Measurements from ENCODE around the gene PTPN7.
A peak's percentile ranks its signal among the peaks of the same experiment; 100 is the strongest.

Gene PTPN7

GRCh38 chr1:202155478-202156021 lies 4.9 kb downstream of the PTPN7 start:
- no peak for DNase-seq (ENCODE audit: low read depth)
- H3K4me3 ChIP-seq (ENCODE audit: low read depth, low read length), result no peak overlapping the region

GRCh38 chr1:202154766-202155477 lies 5.5 kb downstream of the PTPN7 start:
- peak; percentile 66 for DNase-seq (ENCODE audit: low read depth)
- TF ChIP-seq POLR2A (IDR thresholded peaks at IDR 0.05; ENCODE audit: extremely low read depth, insufficient read length), result no peak
- peak; percentile 48 for TF ChIP-seq CTCF (IDR thresholded peaks at IDR 0.05; ENCODE audit: low read depth, low read length)
- no peak overlapping the region for H3K4me3 ChIP-seq (ENCODE audit: low read depth, low read length)

More at GRCh38 chr1:202155478-202156021, 4.9 kb downstream of the PTPN7 start:
- TF ChIP-seq POLR2A (IDR thresholded peaks at IDR 0.05; ENCODE audit: extremely low read depth, insufficient read length) (no peak), MYC (IDR thresholded peaks at IDR 0.05; ENCODE audit: low read depth, low read length) (no peak), MAX (IDR thresholded peaks at IDR 0.05; ENCODE audit: low read depth, low read length) (no peak), CTCF (IDR thresholded peaks at IDR 0.05; ENCODE audit: low read depth, low read length) (no peak)

GRCh38 chr1:202154148-202154765 lies 6.1 kb downstream of the PTPN7 start:
- H3K4me3 ChIP-seq (ENCODE audit: low read depth, low read length), result no peak overlapping the region
- no peak for DNase-seq (ENCODE audit: low read depth)
- TF ChIP-seq CTCF (IDR thresholded peaks at IDR 0.05; ENCODE audit: low read depth, low read length) (no peak), POLR2A (IDR thresholded peaks at IDR 0.05; ENCODE audit: extremely low read depth, insufficient read length) (no peak), MYC (IDR thresholded peaks at IDR 0.05; ENCODE audit: low read depth, low read length) (no peak), MAX (IDR thresholded peaks at IDR 0.05; ENCODE audit: low read depth, low read length) (no peak)

- TF ChIP-seq CTCF (IDR thresholded peaks at IDR 0.05; ENCODE audit: low read depth, low read length), result no peak
- no peak for TF ChIP-seq MAX (IDR thresholded peaks at IDR 0.05; ENCODE audit: low read depth, low read length)
- TF ChIP-seq POLR2A (IDR thresholded peaks at IDR 0.05; ENCODE audit: extremely low read depth, insufficient read length), result no peak
- TF ChIP-seq MYC (IDR thresholded peaks at IDR 0.05; ENCODE audit: low read depth, low read length), result no peak
- DNase-seq (ENCODE audit: low read depth), result no peak
- no peak overlapping the region for H3K4me3 ChIP-seq (ENCODE audit: low read depth, low read length)
Measured at GRCh38 chr1:202153284-202153683, 7.1 kb downstream of the PTPN7 start.

GRCh38 chr1:202152399-202152798 lies 8.0 kb downstream of the PTPN7 start:
- TF ChIP-seq MAX (IDR thresholded peaks at IDR 0.05; ENCODE audit: low read depth, low read length) (no peak), CTCF (IDR thresholded peaks at IDR 0.05; ENCODE audit: low read depth, low read length) (no peak), MYC (IDR thresholded peaks at IDR 0.05; ENCODE audit: low read depth, low read length) (no peak), POLR2A (IDR thresholded peaks at IDR 0.05; ENCODE audit: extremely low read depth, insufficient read length) (no peak)
- DNase-seq (ENCODE audit: low read depth), result no peak
- H3K4me3 ChIP-seq (ENCODE audit: low read depth, low read length), result no peak overlapping the region
